ENCODE data around the gene NPAS3. TPM values are rescaled to one million over a fixed set of nuclear protein-coding genes. Genes with fewer than 3 reads are reported as not detected.

Gene NPAS3
- total RNA-seq, 1 donor from 2014 or later = 2.5 TPM

DNA sequence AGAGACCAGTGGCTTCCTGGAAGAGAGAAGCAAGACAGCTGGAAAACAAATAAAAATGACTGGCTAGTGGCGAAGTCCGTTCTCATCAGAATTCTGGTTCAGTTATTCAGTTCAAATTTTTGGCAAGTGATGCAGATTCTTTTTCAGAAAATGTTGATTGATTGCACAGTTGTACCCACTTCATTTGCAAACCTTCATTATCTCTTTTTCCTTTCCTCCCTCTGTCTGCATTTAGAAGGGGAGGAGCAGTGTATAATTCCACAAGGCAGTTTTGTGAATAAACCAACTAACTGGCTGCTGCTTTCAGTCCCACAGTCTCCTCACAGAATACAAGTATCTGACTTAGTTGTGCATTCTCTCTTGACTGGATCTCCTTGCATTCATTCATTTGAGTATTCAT, 417.5 kb downstream of the NPAS3 start:
- H3K4me1 ChIP-seq = peaks cover 9% of the 10 kb centered on the region
- no peak overlapping the region for H3K4me3 ChIP-seq
- H3K36me3 ChIP-seq = no peaks in the 10 kb centered on the region
- H3K27me3 ChIP-seq (ENCODE audit: low read depth) = no peaks in the 10 kb centered on the region
- no peaks in the 10 kb centered on the region for H3K9me3 ChIP-seq (replicated peaks)
- DNase-seq = no peak
- no peak overlapping the region for H3K27ac ChIP-seq (replicated peaks)
- intact Hi-C loops (cut with micrococcal nuclease) = no loop called here
- TF ChIP-seq, protein P1, sequence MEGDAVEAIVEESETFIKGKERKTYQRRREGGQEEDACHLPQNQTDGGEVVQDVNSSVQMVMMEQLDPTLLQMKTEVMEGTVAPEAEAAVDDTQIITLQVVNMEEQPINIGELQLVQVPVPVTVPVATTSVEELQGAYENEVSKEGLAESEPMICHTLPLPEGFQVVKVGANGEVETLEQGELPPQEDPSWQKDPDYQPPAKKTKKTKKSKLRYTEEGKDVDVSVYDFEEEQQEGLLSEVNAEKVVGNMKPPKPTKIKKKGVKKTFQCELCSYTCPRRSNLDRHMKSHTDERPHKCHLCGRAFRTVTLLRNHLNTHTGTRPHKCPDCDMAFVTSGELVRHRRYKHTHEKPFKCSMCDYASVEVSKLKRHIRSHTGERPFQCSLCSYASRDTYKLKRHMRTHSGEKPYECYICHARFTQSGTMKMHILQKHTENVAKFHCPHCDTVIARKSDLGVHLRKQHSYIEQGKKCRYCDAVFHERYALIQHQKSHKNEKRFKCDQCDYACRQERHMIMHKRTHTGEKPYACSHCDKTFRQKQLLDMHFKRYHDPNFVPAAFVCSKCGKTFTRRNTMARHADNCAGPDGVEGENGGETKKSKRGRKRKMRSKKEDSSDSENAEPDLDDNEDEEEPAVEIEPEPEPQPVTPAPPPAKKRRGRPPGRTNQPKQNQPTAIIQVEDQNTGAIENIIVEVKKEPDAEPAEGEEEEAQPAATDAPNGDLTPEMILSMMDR (IDR thresholded peaks at IDR 0.05; ENCODE audit: borderline replicate concordance) = no peak

- Histone ChIP-seq H3K4me1 (peaks cover 9% of the 10 kb centered on the region), H3K9me3 (replicated peaks) (no peaks in the 10 kb centered on the region), H3K4me3 (no peak overlapping the region), H3K27me3 (ENCODE audit: low read depth) (no peaks in the 10 kb centered on the region), H3K27ac (replicated peaks) (no peak overlapping the region), H3K36me3 (no peaks in the 10 kb centered on the region)
- TF ChIP-seq, protein P1 (IDR thresholded peaks at IDR 0.05; ENCODE audit: borderline replicate concordance) = no peak
- no peak for DNase-seq
- intact Hi-C loops (cut with micrococcal nuclease) = no loop called here
These were observed 418.7 kb downstream of the NPAS3 start for GRCh38 chr14:33357225-33358010.

DNA sequence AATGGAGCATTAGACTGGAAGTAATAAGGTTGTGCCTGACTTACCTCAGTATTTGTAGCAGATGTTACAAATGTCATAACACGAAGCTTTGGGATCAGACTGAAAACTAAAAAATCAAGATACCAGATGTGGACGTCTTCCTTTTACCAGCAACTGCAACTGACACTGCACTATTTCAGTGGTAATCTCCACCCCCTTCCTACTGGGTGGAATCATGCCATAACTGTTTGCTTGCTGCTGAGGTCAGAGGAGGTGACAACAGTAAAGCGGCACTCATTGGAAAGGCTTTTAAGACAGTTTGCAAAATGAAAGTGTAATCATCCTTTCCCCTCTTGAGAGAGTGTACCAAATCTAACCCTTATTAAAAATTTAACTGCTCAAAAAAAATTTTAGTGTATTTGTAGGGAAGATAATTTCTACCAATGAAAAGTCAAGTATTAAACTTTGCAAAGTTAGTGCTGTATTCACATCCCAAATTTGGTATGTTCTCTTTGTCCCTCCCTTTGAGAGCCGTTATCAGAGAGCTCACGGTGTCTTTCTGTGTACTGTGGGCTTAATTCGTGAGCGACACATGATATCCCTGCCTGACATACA, 420.7 kb downstream of the NPAS3 start:
- no peaks in the 10 kb centered on the region for H3K27me3 ChIP-seq (ENCODE audit: low read depth)
- TF ChIP-seq, protein P1 (IDR thresholded peaks at IDR 0.05; ENCODE audit: borderline replicate concordance) = no peak
- DNase-seq = no peak
- no peak overlapping the region for H3K27ac ChIP-seq (replicated peaks)
- no peaks in the 10 kb centered on the region for H3K36me3 ChIP-seq
- intact Hi-C loops (cut with micrococcal nuclease) = no loop called here
- H3K4me1 ChIP-seq = peaks cover 9% of the 10 kb centered on the region
- H3K4me3 ChIP-seq = no peak overlapping the region
- no peaks in the 10 kb centered on the region for H3K9me3 ChIP-seq (replicated peaks)

- DNase-seq = no peak
- no peaks in the 10 kb centered on the region for H3K4me1 ChIP-seq
- TF ChIP-seq, protein P1 (IDR thresholded peaks at IDR 0.05; ENCODE audit: borderline replicate concordance) = no peak
- no peaks in the 10 kb centered on the region for H3K27me3 ChIP-seq (ENCODE audit: low read depth)
- no peaks in the 10 kb centered on the region for H3K36me3 ChIP-seq
- no peak overlapping the region for H3K4me3 ChIP-seq
- intact Hi-C loops (cut with micrococcal nuclease) = no loop called here
- H3K9me3 ChIP-seq (replicated peaks) = no peaks in the 10 kb centered on the region
- no peak overlapping the region for H3K27ac ChIP-seq (replicated peaks)
These were observed 424.3 kb downstream of the NPAS3 start for GRCh38 chr14:33362934-33363333.

DNA sequence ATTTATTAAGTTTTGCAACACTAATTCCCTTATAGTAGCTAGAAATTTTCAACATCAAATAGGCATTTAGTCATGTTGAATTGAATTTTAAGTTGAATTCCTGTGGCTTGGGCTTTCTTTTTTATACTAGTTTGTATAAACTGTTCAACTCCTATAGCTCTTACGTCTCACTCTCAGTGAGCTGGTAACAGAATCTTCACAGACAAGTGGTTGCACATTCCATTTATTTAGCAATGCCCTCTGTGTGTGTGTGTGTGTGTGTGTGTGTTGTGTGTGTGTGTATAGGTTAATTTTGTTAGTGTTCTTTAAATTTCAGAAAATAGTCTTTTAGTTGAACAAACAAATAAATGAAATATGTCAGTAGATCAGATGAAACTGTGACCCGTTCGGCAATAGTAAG, 425.0 kb downstream of the NPAS3 start:
- H3K36me3 ChIP-seq = no peaks in the 10 kb centered on the region
- TF ChIP-seq, protein P1 (IDR thresholded peaks at IDR 0.05; ENCODE audit: borderline replicate concordance) = no peak
- no peak overlapping the region for H3K27ac ChIP-seq (replicated peaks)
- H3K27me3 ChIP-seq (ENCODE audit: low read depth) = no peaks in the 10 kb centered on the region
- H3K4me1 ChIP-seq = no peaks in the 10 kb centered on the region
- H3K9me3 ChIP-seq (replicated peaks) = no peaks in the 10 kb centered on the region
- no peak overlapping the region for H3K4me3 ChIP-seq
- no peak for DNase-seq
- intact Hi-C loops (cut with micrococcal nuclease) = no loop called here
